Brain pericyte (primary cell): ENCODE results near the gene CLCA1.

Experiments
- DNase-seq: peaks from one replicate; pipeline ENCODE4 v3.0.0-alpha.2; 2012; ENCODE audit warnings: low read depth, low spot score

CLCA1 gene

DNA sequence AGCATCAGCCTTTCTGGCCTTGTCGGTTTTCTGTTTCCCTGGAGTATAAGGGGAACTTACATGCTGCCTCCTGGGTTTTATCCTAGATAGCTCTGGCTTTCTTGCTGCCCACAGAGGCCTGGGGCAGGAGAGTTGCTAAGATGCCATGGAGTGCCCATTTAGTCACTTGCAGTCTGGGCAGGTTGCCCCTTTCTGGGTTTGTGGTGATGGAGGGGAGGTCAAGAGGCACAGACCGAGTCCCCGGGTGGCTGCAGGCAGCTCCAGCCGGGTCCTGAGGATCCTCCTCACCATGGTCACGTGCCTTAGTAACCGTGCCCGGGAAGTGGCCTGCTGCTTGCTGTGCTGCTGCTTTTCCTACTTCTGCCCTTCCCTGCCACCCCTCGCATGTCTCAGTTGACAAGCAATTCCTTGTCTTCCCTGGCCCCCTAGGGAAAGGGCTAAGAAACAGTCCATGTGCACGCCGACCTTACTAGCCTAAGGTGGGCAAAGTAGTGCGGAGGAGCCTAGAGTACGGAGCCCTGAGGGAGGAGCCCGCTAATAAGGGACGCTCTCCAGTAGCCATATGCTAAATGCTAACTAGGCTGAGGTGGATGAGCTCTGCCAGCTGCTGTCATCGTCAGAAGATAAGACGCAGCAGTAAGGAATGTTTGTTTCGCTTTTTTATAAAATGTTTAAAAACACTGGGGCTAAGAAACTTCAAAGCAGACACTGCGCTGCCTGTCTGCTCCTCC lies 34.8 kb downstream of the CLCA1 start:
- DNase-seq, result no peak

DNA sequence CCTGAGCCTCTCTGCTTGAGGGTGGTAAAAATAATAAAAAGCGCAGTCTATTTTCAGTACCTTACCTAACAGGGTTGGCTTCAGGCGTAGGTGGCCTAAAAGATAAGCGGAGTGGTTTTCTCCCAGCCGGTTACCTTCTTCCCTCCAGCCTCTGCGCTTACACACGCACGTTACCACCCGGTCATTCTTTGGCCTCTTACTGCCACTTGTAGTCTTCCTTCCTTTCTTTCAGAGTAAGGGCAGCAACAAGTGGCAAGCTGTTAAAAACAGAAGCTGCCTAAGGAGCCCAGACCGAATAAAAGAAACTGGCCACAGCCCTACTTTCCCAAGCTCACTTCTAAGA lies 35.4 kb downstream of the CLCA1 start:
- DNase-seq, result no peak

DNA sequence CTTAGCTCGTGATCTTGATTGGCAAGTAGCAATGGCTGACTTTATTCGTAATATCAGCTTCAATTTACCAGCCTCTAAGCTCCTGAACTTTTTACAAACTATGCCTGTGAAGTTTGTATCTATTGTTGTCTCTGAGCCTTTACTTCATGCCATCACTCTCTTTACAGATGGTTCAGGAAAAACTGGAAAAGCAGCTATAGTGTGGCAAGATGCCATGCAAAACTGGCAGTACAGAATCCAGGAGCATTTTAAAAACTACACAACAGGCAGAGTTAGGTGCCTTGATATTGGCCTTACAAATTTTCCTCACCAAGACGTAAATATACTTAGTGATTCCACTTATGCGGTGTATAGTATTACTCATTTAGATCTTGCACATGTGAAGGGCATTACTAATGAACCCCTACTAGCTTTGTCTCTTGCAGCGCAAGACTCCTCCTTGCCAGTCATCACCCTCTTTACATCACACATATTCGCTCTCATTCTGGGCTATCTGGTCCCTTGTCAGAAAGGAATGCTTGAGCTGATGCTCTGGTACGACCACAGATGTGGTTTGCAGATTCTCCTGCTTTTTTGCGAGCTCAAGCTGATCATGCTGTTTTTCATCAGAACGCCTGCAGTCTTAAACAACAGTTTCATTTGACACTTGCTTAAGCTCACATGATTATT lies 36.3 kb downstream of the CLCA1 start:
- DNase-seq, result no peak

DNA sequence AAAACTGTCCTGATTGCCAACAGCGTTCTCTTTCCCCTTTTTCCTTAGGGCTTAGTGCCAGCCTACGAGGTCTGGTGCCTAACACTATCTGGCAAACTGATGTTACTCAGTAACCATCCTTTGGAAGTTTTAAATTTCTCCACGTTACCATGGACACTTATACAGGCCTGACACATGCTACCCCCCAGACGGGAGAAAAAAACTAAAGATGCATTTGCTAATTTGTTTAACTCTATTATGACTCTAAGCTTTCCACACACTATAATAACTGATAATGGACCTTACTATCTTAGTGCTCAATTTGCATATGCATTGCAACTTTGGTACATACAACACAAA lies 36.8 kb downstream of the CLCA1 start:
- DNase-seq, result no peak

DNA sequence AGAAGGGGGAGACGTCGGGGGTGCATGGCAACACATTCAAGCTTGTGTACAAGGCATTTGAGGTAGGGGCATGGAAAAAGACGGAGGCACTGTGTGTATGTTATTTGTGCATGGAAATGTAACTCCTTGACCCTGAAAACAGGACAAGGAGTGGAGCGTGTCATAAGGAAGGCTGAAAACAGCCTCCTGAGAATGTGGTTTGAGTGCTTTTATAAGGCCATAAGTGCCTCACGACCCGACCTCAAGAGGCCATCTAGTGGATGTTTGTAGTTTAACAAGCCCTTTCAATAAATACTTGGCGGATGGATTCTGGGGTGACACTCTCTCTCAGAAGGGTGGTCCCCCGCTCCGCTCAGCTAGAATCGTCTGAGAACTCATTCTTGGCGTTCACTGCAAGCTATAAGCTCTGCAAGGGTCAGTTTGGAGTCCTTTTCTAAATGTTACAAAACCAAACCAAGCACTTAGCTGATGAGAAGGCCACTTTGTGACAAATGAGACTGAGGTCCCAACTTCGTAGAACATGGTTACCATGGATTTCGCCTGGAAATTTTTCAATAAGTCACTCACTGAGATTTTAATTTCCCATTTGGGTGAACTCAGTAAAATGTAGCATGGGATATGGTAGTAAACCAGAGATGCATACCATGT lies 39.3 kb downstream of the CLCA1 start:
- DNase-seq, result no peak

DNA sequence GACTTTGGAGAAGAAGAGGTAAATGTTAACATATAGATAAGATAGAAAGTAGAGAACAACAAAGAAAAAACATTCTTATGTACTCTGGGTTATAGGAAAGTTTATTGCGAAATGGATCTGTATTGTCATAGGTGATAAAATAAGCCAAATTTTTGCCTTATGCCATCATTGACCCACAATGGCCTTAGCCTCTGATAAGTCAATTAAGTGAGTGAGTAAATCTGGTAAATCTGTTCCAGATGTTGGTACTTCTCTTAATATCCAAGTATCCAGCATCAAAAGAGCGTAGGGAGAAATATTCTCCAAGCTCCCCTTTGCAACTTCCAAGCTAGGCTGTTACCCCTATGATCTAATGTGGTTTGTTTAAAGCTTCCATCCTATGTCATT lies 39.8 kb downstream of the CLCA1 start:
- DNase-seq, result no peak

DNA sequence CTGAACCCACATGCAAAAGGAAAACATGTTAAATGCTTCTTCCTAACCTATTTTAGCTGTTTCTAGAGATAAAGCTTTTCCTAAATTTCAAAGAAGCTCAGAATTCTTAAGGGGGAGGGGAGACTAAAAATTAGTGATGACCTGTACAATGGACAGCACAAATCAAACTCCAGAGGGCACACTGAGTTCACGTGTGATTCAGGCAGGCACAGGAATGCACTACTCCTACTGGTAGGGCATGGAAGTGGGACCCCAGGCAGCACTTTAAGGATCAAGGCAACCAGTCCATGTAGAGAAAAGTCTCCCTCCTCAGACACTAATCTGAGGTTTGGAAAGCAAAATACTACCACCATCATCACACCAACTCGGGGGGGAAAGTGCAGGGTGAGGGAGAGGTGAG lies 46.9 kb downstream of the CLCA1 start:
- DNase-seq, result no peak

DNA sequence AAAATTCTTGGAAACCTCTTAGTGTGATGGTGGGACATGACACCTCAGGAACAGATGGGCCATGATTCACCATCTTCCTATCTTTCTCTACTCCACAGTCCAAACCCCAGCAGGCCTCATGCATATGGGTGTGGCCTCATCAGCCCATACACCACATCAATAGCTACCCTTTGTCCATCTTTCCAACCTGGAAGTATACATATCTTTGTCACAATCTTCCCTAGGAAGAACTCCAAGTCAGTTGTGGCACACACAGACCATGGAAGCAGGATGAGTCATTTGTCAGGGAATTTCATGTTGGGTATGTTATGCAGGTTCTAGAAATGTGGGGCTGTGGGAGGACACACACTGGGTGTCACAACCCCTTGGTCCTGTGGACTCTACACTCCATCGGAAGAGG lies 47.6 kb downstream of the CLCA1 start:
- no peak for DNase-seq

DNA sequence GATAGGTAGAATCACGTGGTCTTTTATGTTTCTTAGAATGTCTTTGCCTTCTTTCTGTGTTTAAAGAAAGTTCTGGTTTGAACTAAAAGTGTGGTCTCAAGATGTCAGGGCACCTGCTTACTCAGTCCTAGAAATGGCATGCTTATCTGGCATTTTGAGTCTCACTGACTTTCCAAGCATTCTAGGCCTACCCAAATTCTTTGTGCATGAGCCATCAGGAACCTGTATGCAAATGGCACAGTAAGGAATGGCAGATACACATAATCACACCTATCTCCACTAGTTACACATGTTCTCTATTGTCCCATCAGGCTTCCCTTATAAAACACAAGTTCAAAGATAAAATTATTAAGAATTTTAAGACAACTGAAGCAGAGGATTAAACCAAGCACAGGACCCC lies 48.6 kb downstream of the CLCA1 start:
- DNase-seq, result no peak

DNA sequence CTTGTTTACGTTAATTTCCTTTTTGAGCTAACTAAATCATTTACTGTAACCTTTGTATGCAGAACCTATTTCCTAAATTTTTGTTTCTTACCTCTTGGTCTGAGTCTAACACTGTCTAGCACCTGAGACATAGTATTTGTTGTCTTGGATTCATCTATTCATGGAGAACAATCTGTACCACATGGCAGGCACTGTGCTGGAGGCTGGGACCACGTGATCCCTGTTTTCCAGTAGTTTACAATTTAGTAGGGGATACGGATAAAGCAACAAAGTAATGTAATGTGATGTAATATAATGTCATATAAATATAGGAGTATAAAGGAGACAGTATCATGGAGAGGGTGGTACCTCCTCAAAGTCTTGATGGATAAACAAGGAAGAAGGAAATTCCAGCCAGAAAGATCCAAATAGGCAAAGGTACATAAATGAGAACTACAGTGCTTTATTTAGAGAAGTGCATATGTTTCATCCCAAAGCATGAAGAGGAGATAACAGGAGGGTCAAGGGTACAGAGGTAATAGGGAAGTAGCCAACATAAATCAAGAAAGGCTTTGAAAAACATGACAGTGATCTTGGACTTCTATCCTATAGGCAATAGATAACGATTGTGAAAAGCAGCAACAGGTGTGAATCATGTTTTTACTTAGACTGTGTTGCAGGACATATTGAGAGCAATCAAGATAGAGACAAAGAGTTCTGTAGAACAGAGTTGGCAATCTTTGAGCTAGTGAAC lies 52.2 kb downstream of the CLCA1 start:
- DNase-seq, result no peak

DNA sequence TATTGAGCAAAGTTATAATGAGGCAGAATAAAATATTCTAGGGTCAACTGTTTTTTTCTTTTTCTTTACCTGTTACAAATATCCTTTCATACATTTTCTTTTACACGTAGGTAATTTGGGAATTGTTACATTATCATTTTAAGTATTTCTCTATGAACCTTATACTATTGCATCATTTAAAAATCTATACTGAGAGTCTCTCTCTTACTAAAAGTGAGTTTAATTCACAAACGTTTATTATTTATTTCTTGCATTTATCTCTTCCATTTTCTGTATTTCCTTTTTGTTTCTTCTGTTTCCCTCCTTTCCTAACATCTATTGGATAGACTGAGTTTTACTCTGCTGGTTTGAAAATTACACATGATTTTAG lies 52.8 kb downstream of the CLCA1 start:
- no peak for DNase-seq

DNA sequence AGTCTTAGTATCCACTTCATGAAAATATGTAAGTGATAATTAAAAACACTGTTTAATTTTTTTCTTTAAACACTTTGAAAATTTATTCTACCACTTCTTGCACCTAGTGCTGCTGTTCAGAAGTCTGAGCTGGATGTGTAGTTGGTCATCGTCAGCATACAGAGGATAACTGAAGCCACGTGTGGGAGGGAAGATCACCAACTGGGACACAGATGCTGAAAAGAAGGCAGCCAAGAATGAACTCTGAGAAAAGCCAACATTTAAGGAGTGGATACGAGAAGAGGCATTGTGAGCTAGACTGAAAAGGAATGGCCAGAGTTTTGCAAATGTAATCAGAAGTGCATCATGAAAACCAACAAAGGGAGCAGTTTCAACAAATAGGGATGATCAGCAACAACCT lies 53.5 kb downstream of the CLCA1 start:
- no peak for DNase-seq

DNA sequence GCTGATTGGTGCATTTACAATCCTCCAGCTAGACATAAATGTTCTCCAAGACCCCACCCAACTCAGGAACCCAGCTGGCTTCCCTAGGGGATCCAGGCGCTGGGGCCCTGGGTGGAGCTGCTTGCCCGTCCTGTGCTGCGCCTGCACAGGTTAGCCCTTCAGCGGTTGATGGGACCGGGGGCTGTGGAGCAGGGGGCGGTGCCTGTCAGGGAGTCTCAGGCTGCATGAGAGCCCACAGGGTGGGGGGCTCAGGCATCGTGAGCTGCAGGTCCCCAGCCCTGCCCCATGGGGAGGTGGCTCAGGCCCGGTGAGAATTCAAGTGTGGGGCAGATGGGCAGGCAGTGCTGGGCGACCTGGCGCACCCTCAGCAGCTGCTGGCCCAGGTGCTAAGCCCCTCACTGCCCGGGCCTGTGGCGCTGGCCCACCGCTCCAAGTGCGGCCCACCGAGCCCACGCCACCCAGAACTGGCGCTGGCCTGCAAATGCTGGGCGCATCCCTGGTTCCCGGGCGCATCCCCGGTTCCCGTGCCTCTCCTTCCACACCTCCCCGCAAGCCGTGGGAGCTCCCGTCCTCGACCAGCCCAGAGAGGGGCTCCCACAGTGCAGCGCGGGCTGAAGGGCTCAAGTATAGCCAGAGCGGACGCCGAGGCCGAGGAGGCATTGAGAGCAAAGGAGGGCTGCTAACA lies 55.1 kb downstream of the CLCA1 start:
- DNase-seq, result no peak

DNA sequence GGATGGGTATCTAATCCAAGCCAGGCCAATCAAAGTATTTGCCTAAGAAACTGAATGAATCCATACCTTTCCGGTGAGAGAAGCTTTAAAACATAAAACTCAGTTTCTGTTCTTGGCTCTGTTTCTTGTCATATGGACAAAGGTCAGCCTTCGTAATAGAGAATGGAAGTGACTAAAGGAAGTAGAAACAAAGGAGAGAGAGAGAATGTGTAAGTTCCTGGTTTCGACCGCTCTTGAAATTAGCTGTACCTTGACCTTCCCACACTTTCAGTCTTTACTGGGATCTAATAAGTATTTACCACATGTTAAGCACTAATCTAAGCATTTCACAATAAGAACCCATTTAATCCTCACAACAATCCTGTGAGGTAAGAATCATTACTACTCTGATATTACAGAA lies 58.6 kb downstream of the CLCA1 start:
- DNase-seq, result no peak

DNA sequence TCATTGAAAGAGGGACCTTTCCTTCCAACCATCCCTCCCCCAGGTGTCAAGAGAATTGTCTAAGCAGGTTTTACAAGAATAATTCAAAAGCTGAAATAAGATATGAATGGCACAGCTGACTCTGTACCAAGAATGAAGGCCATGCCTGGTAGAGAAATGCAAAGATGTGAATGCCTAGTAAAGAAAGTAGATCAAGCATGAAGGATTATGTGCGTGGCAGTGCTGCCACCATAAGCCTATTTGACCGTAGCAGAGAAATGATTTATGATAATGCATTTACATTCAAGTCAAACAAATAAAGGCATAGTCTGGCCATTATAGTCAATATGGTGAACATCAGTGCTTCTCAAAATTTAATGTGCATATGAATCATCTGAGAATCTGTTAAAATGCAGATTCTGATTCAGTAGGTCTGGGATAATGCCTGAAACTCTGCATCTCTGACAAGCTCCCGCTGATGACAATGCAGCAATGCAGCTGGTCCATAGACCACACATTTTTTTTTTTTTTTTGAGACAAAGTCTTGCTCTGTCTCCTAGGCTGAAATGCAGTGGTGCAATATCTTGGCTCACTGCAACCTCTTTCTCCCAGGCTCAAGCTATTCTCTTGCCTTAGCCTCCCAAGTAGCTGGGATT lies 61.6 kb downstream of the CLCA1 start:
- DNase-seq, result no peak

DNA sequence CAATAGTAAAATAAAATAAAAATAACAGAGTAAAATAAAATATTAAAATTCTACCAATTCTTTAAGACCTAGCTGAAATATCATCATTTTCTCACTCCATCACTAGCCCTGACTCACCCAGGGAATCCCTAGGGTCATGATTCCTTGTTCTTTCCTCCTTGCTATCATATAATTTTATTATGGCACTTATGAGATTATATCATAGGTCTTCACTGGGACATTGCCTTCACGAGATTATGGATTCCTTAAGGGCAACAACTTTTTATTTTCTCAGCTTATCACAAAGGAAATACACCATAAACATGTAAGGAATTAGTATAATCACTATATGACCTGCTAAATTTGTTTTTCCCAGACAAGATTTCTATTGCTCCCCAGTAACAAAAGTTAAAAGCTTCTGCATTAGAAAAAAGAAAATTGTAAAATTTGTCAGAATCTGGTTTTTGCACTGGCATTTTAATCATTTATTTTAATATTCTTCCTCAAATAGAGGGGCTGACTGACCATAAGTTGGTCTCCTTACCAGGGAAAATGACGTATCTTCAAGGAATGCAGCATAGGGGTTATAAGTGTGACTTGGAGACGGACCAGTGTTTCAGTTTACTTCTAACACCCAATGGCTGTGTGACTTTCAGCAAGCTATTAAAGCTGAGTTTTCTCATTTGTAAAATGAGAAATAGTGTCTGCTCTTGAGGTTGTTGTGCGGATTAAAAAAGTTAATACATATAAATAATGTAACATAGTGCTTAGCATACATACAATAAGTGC lies 69.4 kb downstream of the CLCA1 start:
- DNase-seq, result no peak

DNA sequence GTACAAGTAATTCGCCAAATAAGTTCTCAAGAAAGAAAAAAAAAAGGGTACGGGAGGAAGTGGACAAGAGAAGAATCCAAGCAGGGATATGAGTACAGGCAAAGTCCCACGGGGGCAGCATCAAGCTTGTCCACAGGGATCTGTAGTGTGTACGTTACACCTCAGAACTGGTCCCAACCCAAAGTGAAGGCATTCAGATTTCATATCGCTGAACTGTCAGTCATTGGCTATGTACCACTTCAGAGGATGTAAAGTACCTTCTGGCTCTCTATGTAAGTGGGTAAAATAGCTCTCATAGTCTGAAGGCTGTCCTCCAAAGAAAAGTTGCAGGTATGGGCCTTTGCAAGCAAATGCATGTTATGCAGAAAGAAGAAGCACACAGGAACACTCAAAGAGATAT lies 70.0 kb downstream of the CLCA1 start:
- DNase-seq, result no peak

DNA sequence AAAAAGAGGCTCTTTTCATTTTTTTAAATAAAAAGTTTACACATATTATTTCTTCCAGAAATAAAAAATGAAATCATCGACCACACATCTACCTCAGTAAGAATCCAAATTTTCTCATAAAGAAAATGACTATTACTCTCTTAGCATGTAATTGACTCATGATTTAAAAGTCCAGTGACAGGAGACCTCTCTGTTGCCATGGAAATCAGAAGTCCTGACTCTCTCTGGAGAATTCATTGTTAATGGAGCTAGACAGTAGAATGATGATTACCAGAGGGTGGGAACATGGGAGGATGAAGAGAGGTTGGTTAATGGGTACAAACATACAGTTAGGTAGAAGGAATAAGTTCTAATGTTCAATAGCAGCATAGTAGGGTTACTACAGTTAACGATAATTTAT lies 73.1 kb downstream of the CLCA1 start:
- DNase-seq, result no peak

DNA sequence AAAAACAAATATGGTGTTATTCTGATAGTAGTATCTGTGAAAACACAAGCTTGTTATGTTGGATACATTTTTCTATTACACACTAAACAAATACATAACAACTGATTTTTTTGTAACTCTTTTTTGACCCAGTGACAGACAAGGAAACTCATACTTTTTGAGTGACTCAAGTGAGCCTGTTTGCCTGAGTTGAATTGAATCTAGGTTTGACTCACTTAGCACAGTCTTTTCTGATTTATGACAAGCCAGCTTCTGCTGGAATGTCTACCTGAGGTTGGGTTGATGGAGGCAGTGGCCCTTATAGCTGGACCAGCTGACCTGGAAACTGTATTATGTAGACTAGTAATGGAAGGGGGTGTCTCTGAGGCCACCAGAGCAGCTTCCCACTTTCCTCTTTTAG lies 73.9 kb downstream of the CLCA1 start:
- DNase-seq, result no peak

DNA sequence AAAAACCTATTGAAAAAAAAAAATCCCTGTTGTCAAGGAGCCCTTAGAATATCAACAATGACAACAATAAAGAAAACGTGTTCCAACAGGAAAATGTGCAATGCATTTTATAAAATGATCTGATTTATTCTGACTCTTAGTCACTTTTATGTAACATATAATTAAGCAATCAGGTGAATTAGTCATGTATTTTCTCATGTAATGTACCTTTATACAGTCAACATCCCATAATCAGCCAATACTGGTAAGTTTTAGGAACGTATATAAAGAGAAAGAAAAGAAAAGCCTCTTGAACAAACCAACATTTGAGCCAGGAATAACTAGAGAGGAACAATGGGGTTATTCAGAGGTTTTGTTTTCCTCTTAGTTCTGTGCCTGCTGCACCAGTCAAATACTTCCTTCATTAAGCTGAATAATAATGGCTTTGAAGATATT lies 78.1 kb downstream of the CLCA1 start, which contains the start of gene CLCA4:
CLCA4 (plus strand) TSS at position 292 of the 435 bp plus-strand sequence; CDS start at position 334, 42 bp downstream.
- no peak for DNase-seq

DNA sequence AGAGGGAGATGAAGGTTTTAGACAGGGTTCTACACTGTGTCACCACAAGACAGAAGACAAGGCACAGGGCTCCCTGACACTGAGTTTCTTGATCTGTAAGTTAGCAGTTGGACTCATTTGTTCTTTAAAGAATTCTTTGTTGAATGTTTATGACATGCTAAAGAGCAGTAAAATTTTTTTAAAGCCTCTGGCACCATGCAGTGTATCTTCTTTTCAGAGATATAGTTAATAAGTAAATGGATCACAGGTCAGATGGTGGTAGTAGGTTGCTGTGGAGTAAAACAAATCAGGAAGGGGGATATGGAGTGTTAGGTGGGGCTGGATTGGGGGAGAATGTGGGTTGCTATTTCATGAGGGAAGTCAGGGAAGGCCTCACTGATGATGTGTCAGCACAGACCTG lies 80.1 kb downstream of the CLCA1 start:
- DNase-seq, result no peak
